Measurements from ENCODE around the gene COPS4.

Gene COPS4

DNA sequence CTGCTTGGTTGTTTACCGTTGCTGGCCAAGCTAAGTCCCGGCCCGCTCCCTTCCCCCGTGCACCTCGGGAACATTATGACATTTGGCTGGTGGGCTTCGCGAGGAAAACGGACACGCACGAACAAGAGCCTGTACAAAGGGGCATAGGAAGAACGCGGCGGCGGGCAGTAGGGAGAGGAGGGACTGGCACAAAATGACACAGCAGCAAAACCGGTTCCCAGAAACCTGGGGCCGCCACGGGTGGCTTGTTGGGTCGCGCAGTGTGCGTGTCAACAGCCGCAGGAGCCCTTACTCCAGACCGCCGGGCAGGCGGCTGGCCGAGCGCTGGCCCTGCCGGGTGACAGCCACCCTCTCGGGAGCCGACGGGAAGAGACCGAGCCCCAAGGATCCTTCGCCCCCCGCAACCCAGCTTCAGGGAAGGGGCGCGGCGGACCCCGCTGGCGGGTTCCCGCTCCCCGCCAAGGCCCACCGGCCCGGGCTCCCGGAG, 22.7 kb upstream of the COPS4 start:
- in situ Hi-C loops (cut with HindIII; ENCODE audit: low sequenced_read_pairs) = no loop called here
- no peak for DNase-seq (ENCODE audit: low read depth)
- H3K4me3 ChIP-seq (ENCODE audit: low read depth, low read length) = peak overlapping the region; percentile 71

GRCh38 chr4:83012687-83013419, 22.1 kb upstream of the COPS4 start:
- TF ChIP-seq, protein P1, sequence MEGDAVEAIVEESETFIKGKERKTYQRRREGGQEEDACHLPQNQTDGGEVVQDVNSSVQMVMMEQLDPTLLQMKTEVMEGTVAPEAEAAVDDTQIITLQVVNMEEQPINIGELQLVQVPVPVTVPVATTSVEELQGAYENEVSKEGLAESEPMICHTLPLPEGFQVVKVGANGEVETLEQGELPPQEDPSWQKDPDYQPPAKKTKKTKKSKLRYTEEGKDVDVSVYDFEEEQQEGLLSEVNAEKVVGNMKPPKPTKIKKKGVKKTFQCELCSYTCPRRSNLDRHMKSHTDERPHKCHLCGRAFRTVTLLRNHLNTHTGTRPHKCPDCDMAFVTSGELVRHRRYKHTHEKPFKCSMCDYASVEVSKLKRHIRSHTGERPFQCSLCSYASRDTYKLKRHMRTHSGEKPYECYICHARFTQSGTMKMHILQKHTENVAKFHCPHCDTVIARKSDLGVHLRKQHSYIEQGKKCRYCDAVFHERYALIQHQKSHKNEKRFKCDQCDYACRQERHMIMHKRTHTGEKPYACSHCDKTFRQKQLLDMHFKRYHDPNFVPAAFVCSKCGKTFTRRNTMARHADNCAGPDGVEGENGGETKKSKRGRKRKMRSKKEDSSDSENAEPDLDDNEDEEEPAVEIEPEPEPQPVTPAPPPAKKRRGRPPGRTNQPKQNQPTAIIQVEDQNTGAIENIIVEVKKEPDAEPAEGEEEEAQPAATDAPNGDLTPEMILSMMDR (IDR thresholded peaks at IDR 0.05; ENCODE audit: low read depth, low read length, missing control alignments) = peak; percentile 57
- in situ Hi-C loops (cut with HindIII; ENCODE audit: low sequenced_read_pairs) = no loop called here
- peak overlapping the region; percentile 71 for H3K4me3 ChIP-seq (ENCODE audit: low read depth, low read length)

More for the DNA sequence above, 22.7 kb upstream of the COPS4 start:
- TF ChIP-seq, protein P1 (IDR thresholded peaks at IDR 0.05; ENCODE audit: low read depth, low read length, missing control alignments) = no peak

DNA sequence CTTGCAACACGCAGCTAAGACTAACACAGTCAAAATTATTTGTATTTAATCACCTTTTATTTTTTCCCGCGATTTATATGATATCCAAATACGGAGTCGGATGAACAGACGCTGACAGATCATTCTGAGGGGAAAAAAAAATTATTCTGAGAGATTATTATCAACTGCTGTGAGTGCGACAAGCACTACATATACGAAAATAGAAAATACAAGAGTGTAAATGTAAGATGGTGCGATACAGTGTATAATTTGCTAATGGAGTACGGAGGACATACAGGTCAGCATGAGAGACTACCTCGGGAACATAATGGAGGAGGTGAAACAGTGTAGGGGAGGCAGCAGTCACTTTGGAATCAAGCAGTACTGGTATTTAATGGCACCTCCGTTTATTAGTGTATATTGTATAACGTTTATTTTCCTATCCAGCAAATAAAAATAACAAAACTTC, 21.5 kb upstream of the COPS4 start:
- in situ Hi-C loops (cut with HindIII; ENCODE audit: low sequenced_read_pairs) = no loop called here
- H3K4me3 ChIP-seq (ENCODE audit: low read depth, low read length) = peak overlapping the region; percentile 71
- TF ChIP-seq, protein P1 (IDR thresholded peaks at IDR 0.05; ENCODE audit: low read depth, low read length, missing control alignments) = no peak
- no peak for DNase-seq (ENCODE audit: low read depth)

More at GRCh38 chr4:83012687-83013419, 22.1 kb upstream of the COPS4 start:
- peak; percentile 96 for DNase-seq (ENCODE audit: low read depth)

- H3K4me3 ChIP-seq (ENCODE audit: low read depth, low read length) = peak overlapping the region; percentile 71
- TF ChIP-seq, protein P1 (IDR thresholded peaks at IDR 0.05; ENCODE audit: low read depth, low read length, missing control alignments) = no peak
- no peak for DNase-seq (ENCODE audit: low read depth)
- in situ Hi-C loops (cut with HindIII; ENCODE audit: low sequenced_read_pairs) = no loop called here
Observed at GRCh38 chr4:83013902-83014301, 21.1 kb upstream of the COPS4 start.

DNA sequence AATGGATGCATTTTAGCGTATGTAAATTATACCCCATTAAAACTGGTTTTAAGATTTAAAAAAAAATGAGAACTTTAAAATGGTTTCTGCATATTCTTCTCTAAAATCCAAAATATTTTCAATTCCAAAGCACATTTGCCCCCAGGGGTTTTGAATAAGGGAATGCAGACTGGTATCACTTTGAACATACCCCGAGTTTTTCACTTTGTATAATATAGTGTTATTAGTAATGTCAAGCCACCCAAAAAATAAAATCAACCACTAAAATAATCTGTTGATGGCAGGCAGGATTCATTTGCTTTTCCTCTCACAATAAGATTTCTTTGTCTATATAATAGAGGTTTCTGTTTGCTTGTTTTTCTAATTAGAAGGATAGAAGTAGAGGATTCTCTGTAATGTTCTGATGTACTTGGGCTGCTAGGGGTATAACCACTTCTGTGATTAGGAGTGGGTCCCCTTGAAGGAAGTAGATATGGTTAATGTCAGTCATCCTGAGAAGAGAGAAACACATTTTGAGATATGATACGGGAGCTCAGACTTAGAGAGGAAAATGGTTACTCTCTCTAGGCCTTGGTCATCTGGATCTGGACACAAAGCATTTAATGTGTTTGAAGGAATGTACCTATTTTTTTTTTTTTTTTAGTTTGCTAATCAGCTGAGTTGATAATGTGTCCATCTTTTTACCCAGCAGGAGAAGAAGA, 15.0 kb upstream of the COPS4 start:
- in situ Hi-C loops (cut with HindIII; ENCODE audit: low sequenced_read_pairs) = no loop called here
- H3K4me3 ChIP-seq (ENCODE audit: low read depth, low read length) = no peak overlapping the region

More for the DNA sequence above, 15.0 kb upstream of the COPS4 start:
- TF ChIP-seq, protein P1 (IDR thresholded peaks at IDR 0.05; ENCODE audit: low read depth, low read length, missing control alignments) = no peak
- DNase-seq (ENCODE audit: low read depth) = no peak
